ENCODE measurements around the gene ABI3BP. TPM values are rescaled to one million over a fixed set of nuclear protein-coding genes. Genes with fewer than 3 reads are reported as not detected.

The ABI3BP gene
- total RNA-seq, 1 experiment from 2014 or later, result 0.15 TPM

GRCh38 chr3:100972867-100973266, 20.4 kb downstream of the ABI3BP start:
- intact Hi-C loops (cut with micrococcal nuclease), result no loop called here
- ChIA-PET RAD21 (ENCODE audit: low non-redundant PET in 1 of 2, low total read pairs in 2 of 2, uncharacterized antibody in 2 of 2, unreplicated experiment in 2 of 2) (no interaction called here), CTCF (no interaction called here), POLR2A (no interaction called here)
- Histone ChIP-seq H3K4me2 (ENCODE audit: low read length) (no peak overlapping the region), H3K9me3 (ENCODE audit: control insufficient read depth in 1 of 2, insufficient read depth in 1 of 2, low read depth in 1 of 2, low read length in 2 of 2) (no peaks in the 10 kb centered on the region), H2AFZ (ENCODE audit: low read depth, low read length, poor library complexity, severe bottlenecking) (no peak overlapping the region), H3K27me3 (ENCODE audit: insufficient read depth, low read length) (no peaks in the 10 kb centered on the region), H3K9me2 (ENCODE audit: insufficient read depth) (no peaks in the 10 kb centered on the region), H3K36me3 (ENCODE audit: control insufficient read depth in 1 of 2, insufficient read depth in 2 of 2, low read length in 2 of 2) (no peaks in the 10 kb centered on the region), H3K79me2 (ENCODE audit: insufficient read depth, low read length) (no peaks in the 10 kb centered on the region), H3K4me3 (replicated peaks in 1 of 2; ENCODE audit: low read depth in 1 of 2, low read length in 2 of 2) (no peak overlapping the region), H3K4me1 (ENCODE audit: control insufficient read depth in 1 of 2, insufficient read depth in 2 of 2, low read length in 2 of 2) (no peaks in the 10 kb centered on the region), H4K20me1 (ENCODE audit: insufficient read depth) (no peaks in the 10 kb centered on the region), H3K27ac (ENCODE audit: low read depth, low read length) (no peak overlapping the region), H3K9ac (ENCODE audit: low read length) (no peak overlapping the region)
- ATAC-seq (no peak), DNase-seq (ENCODE audit: low read depth, low spot score) (no peak)
- BruUV-seq (replicated peaks), result no TSS peak
- TF ChIP-seq POLR2A (IDR thresholded peaks at IDR 0.05; ENCODE audit: borderline replicate concordance, extremely low read depth, insufficient read depth, insufficient read length) (no peak), RAD21 (IDR thresholded peaks at IDR 0.05; ENCODE audit: low read depth) (no peak)

GRCh38 chr3:100972301-100972844, 20.8 kb downstream of the ABI3BP start:
- Histone ChIP-seq H3K4me3 (replicated peaks in 1 of 2; ENCODE audit: low read depth in 1 of 2, low read length in 2 of 2) (no peak overlapping the region), H3K27me3 (ENCODE audit: insufficient read depth, low read length) (no peaks in the 10 kb centered on the region), H2AFZ (ENCODE audit: low read depth, low read length, poor library complexity, severe bottlenecking) (no peak overlapping the region), H3K36me3 (ENCODE audit: control insufficient read depth in 1 of 2, insufficient read depth in 2 of 2, low read length in 2 of 2) (no peaks in the 10 kb centered on the region), H3K9ac (ENCODE audit: low read length) (no peak overlapping the region), H3K9me3 (ENCODE audit: control insufficient read depth in 1 of 2, insufficient read depth in 1 of 2, low read depth in 1 of 2, low read length in 2 of 2) (no peaks in the 10 kb centered on the region), H3K79me2 (ENCODE audit: insufficient read depth, low read length) (no peaks in the 10 kb centered on the region), H3K4me2 (ENCODE audit: low read length) (no peak overlapping the region), H3K9me2 (ENCODE audit: insufficient read depth) (no peaks in the 10 kb centered on the region), H4K20me1 (ENCODE audit: insufficient read depth) (no peaks in the 10 kb centered on the region), H3K4me1 (ENCODE audit: control insufficient read depth in 1 of 2, insufficient read depth in 2 of 2, low read length in 2 of 2) (no peaks in the 10 kb centered on the region), H3K27ac (ENCODE audit: low read depth, low read length) (no peak overlapping the region)
- CTCF ChIA-PET, result no interaction called here
- no peak for DNase-seq (ENCODE audit: low read depth, low spot score)
- no peak for ATAC-seq
- intact Hi-C loops (cut with micrococcal nuclease), result no loop called here
- TF ChIP-seq YY1 (IDR thresholded peaks at IDR 0.05; ENCODE audit: extremely low read depth, insufficient replicate concordance, low read depth, low read length), result no peak
- TF ChIP-seq ZFX (IDR thresholded peaks at IDR 0.05), result no peak
- TF ChIP-seq JUND (IDR thresholded peaks at IDR 0.05), result no peak
- no peak for TF ChIP-seq EGR1 (IDR thresholded peaks at IDR 0.05; ENCODE audit: low read depth)
- no peak for TF ChIP-seq POLR2A (IDR thresholded peaks at IDR 0.05; ENCODE audit: borderline replicate concordance, extremely low read depth, insufficient read depth, insufficient read length)
- no peak for TF ChIP-seq ATF3 (IDR thresholded peaks at IDR 0.05)
- TF ChIP-seq SRF (IDR thresholded peaks at IDR 0.05; ENCODE audit: low read depth), result no peak
- no peak for TF ChIP-seq FOSL1 (IDR thresholded peaks at IDR 0.05; ENCODE audit: low read depth)
- POLR2A ChIA-PET, result no interaction called here
- BruUV-seq (replicated peaks), result no TSS peak
- RAD21 ChIA-PET (ENCODE audit: low non-redundant PET in 1 of 2, low total read pairs in 2 of 2, uncharacterized antibody in 2 of 2, unreplicated experiment in 2 of 2), result no interaction called here
